GM12892 (cell line): ENCODE measurements around the gene RIC8B.

Source experiments
- POLR2A ChIP-seq: IDR thresholded peaks from 2 replicates; pipeline ENCODE4 v1.6.1; 2011; ENCODE audit warnings: low read depth, low read length, control low read depth
- TAF1 ChIP-seq: IDR thresholded peaks from 2 replicates; pipeline ENCODE4 v1.6.1; 2011; ENCODE audit warnings: low read depth, mild to moderate bottlenecking, control low read depth, low read length, borderline replicate concordance

GRCh38 chr12:106837782-106838181 is 63.3 kb downstream of the RIC8B start:
- TF ChIP-seq POLR2A = no peak
- no peak for TF ChIP-seq TAF1
